SK-N-SH (cell line): Measurements from ENCODE around the gene FCN3. TPM values are rescaled to one million over a fixed set of nuclear protein-coding genes. Genes with fewer than 3 reads are reported as not detected.

ENCODE experiments used
- CTCF ChIA-PET: fragments of 300-600, 350-600 bp; formaldehyde crosslinking; extraction: SDS; loops from one replicate; lab custom pipeline; 2021; lab: Yijun Ruan, JAX
- POLR2A ChIA-PET: fragments of 350-600 bp; sonication (Branson Sonifier 250); formaldehyde crosslinking; extraction: SDS; loops from one replicate; lab custom pipeline; 2020; ENCODE audit warnings: antibody characterized with exemption, inconsistent platforms; lab: Yijun Ruan, JAX
- DNase-seq: peaks from one replicate; pipeline ENCODE4 v3.0.0; 2012
- H2AFZ ChIP-seq: fragments of 200-600 bp; sonication (generic); 2 replicates; pipeline ENCODE4 v1.8.1; 2016; ENCODE audit warnings: antibody characterized with exemption, mild to moderate bottlenecking, low read depth
- H3F3A ChIP-seq: fragments of 200-600 bp; sonication (generic); replicated peaks from 2 replicates; pipeline ENCODE3; 2016; ENCODE audit warnings: antibody characterized with exemption, mild to moderate bottlenecking; ENCODE audit not compliant: insufficient read depth
- H3K27ac ChIP-seq, 2 experiments: fragments of 200-500 bp in 1 of 2; fragments of 200-600 bp in 1 of 2; sonication (Bioruptor generic) in 1 of 2; sonication (generic), shearing (Covaris generic) in 1 of 2; 2 replicates each; pipeline versions ENCODE4 v1.5.1 to v1.6.1; 2014 to 2016; ENCODE audit warnings: low read depth in 2 of 2, inconsistent platforms in 1 of 2, low read length in 1 of 2, mild to moderate bottlenecking in 1 of 2, mixed read lengths in 1 of 2
- H3K27me3 ChIP-seq: fragments of 200-600 bp; sonication (generic), shearing (Covaris generic); 2 replicates; pipeline ENCODE4 v1.6.1; 2016; ENCODE audit warnings: mixed run types; ENCODE audit not compliant: insufficient read depth
- H3K36me3 ChIP-seq, 2 experiments: fragments of 200-500 bp in 1 of 2; fragments of 200-600 bp in 1 of 2; sonication (Bioruptor generic) in 1 of 2; sonication (generic) in 1 of 2; replicated peaks in 1 of 2; 2 replicates each; pipeline versions ENCODE3 to v1.5.1; 2014 to 2016; ENCODE audit warnings: low read length in 1 of 2, mild to moderate bottlenecking in 1 of 2; ENCODE audit not compliant: insufficient read depth in 2 of 2, control insufficient read depth in 1 of 2
- H3K4me1 ChIP-seq, 2 experiments: fragments of 200-500 bp in 1 of 2; fragments of 200-600 bp in 1 of 2; sonication (Bioruptor generic) in 1 of 2; sonication (generic), shearing (Covaris generic) in 1 of 2; 2 replicates each; pipeline versions ENCODE4 v1.5.1 to v1.6.1; 2014 to 2016; ENCODE audit warnings: low read depth in 1 of 2, low read length in 1 of 2, mixed run types in 1 of 2; ENCODE audit not compliant: insufficient read depth in 2 of 2, control insufficient read depth in 1 of 2
- H3K4me2 ChIP-seq: fragments of 200-600 bp; sonication (generic), shearing (Covaris generic); 2 replicates; pipeline ENCODE4 v1.6.1; 2017; ENCODE audit warnings: mixed run types
- H3K4me3 ChIP-seq, 2 experiments: fragments of 200-500 bp in 1 of 2; fragments of 200-600 bp in 1 of 2; sonication (Bioruptor generic) in 1 of 2; sonication (generic), shearing (Covaris generic) in 1 of 2; 2 replicates each; pipeline versions ENCODE4 v1.5.1 to v1.8.1; 2014 to 2016; ENCODE audit warnings: low read depth in 2 of 2, inconsistent platforms in 1 of 2, low read length in 1 of 2, mild to moderate bottlenecking in 1 of 2, mixed read lengths in 1 of 2, moderate library complexity in 1 of 2
- H3K79me2 ChIP-seq: fragments of 200-600 bp; sonication (generic); 2 replicates; pipeline ENCODE4 v1.8.1; 2017; ENCODE audit warnings: mild to moderate bottlenecking; ENCODE audit not compliant: insufficient read depth
- H3K9ac ChIP-seq: fragments of 200-600 bp; sonication (generic); 2 replicates; pipeline ENCODE4 v1.6.1; 2017; ENCODE audit warnings: mixed run types
- H3K9me2 ChIP-seq: fragments of 200-600 bp; sonication (generic); 2 replicates; pipeline ENCODE4 v1.6.1; 2017; ENCODE audit warnings: mixed run types
- H3K9me3 ChIP-seq: fragments of 200-600 bp; sonication (generic); 2 replicates; pipeline ENCODE4 v1.6.1; 2017; ENCODE audit warnings: mixed run types, mild to moderate bottlenecking, moderate library complexity
- H4K20me1 ChIP-seq: fragments of 200-600 bp; sonication (generic); 2 replicates; pipeline ENCODE4 v1.6.1; 2017; ENCODE audit warnings: mild to moderate bottlenecking, mixed run types; ENCODE audit not compliant: insufficient read depth
- ELF1 ChIP-seq: IDR thresholded peaks from 2 replicates; pipeline ENCODE4 v1.4.0; 2012
- POLR2AphosphoS5 ChIP-seq: IDR thresholded peaks from 2 replicates; pipeline ENCODE4 v1.6.1; 2012; ENCODE audit warnings: low read depth, low read length
- SMC3 ChIP-seq: IDR thresholded peaks from 2 replicates; pipeline ENCODE4 v1.6.1; 2012; ENCODE audit warnings: low read depth, low read length, improper control_type of control experiment
- TAF1 ChIP-seq: IDR thresholded peaks from 2 replicates; pipeline ENCODE4 v1.6.1; 2012; ENCODE audit warnings: low read depth, mild to moderate bottlenecking, low read length, moderate library complexity, borderline replicate concordance
- TCF12 ChIP-seq: IDR thresholded peaks from 2 replicates; pipeline ENCODE4 v1.4.0; 2012
- WGBS: methylation state at CpG from one replicate; pipeline ENCODE4 v1.1.6; 2017; ENCODE audit warnings: low lambda C conversion rate; 5-methylcytosine and 5-hydroxymethylcytosine counted together
- polyA plus RNA-seq, 3 experiments: library from polyadenylated mRNA; depleted of rRNA; stranded (reverse); fragments of >200 nt; gene quantifications; 2 replicates each; pipeline ENCODE4 v1.2.3, GENCODE V29; 2012
- TF ChIP-seq, protein P1 (sequence below): IDR thresholded peaks from 2 replicates; pipeline ENCODE4 v1.4.0; 2012; ENCODE audit warnings: low read depth
- TF ChIP-seq, protein P2 (sequence below): fragments of 150-350 bp; IDR thresholded peaks from 2 replicates; pipeline ENCODE4 v1.6.1; 2017; ENCODE audit warnings: antibody characterized with exemption, low read length, low read depth, borderline replicate concordance
- TF ChIP-seq, protein P3 (sequence below): IDR thresholded peaks from 2 replicates; pipeline ENCODE4; 2012

Gene FCN3
- polyA plus RNA-seq, 1 of the 3 experiments (the other 2 are of a cell fraction) = not detected

DNA sequence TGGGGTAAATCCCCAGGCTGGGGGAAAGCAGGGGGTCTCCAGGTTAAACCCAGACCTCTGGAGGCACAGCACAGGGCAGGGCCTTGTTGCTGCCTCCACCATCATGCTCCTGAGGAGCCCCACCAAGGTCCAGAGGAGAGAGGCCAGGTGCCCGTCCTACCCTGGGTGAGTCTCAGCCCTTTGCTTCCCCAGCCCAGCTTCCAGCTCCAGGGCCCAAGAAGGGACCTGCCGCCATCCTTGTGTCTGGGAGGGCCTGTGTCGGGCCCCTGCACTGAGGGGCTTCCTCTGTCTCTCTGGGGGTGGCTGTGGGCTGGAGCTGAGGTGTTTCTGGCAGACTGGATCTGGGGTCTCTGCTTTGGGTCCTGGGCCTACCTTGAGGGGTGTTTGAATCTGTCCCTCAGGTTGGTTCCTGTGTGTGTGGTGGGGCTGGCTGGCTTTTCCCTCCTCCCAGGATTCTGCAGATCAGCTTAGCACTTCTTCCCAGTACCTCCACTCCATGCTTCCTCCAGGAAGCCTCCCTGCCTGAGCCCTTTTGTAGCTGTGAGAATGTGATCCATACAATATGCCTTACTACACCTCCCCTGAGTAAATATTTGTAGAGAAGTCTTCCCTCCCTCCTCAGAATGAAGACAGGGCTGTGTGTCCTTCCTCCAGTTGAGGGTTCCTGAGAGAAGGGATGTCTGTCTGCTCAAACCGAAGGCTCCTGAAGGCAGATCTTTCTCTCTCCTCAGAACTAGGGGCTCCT lies 24.0 kb upstream of the FCN3 start:
- Histone ChIP-seq H3K4me2 (no peak overlapping the region), H2AFZ (no peak overlapping the region), H3K36me3 (peaks cover 2 to 4% of the 10 kb centered on the region in 2 experiments), H3K9me3 (no peaks in the 10 kb centered on the region), H3F3A (peaks cover 15% of the 10 kb centered on the region), H3K4me1 (peaks cover 0 to 8% of the 10 kb centered on the region in 2 experiments; a peak in 1 of 4 replicates), H3K9me2 (no peaks in the 10 kb centered on the region), H3K9ac (no peak overlapping the region), H3K79me2 (peaks cover 1% of the 10 kb centered on the region; the same call in 1 of the 2 replicates), H3K27ac (no peak overlapping the region)
- CTCF ChIA-PET = interaction anchor here (1.4 to 20.0 kb wide), 5 partner anchors 13 to 271 kb away, joined by 4 to 731 read pairs (median 6); partner anchors contain the start of gene AHDC1
- DNase-seq = no peak
- WGBS = 87% methylated on average over 3 of the region's 4 CpGs
- TF ChIP-seq, protein P1, sequence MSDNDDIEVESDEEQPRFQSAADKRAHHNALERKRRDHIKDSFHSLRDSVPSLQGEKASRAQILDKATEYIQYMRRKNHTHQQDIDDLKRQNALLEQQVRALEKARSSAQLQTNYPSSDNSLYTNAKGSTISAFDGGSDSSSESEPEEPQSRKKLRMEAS = no peak
- TF ChIP-seq, protein P2, sequence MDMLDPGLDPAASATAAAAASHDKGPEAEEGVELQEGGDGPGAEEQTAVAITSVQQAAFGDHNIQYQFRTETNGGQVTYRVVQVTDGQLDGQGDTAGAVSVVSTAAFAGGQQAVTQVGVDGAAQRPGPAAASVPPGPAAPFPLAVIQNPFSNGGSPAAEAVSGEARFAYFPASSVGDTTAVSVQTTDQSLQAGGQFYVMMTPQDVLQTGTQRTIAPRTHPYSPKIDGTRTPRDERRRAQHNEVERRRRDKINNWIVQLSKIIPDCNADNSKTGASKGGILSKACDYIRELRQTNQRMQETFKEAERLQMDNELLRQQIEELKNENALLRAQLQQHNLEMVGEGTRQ = no peak
- TF ChIP-seq, all 33 proteins: peak for 0
- no peaks in the 10 kb centered on the region for H4K20me1 ChIP-seq
- no peak overlapping the region for H3K4me3 ChIP-seq
- POLR2A ChIA-PET = no interaction called here
- H3K27me3 ChIP-seq = no peaks in the 10 kb centered on the region

DNA sequence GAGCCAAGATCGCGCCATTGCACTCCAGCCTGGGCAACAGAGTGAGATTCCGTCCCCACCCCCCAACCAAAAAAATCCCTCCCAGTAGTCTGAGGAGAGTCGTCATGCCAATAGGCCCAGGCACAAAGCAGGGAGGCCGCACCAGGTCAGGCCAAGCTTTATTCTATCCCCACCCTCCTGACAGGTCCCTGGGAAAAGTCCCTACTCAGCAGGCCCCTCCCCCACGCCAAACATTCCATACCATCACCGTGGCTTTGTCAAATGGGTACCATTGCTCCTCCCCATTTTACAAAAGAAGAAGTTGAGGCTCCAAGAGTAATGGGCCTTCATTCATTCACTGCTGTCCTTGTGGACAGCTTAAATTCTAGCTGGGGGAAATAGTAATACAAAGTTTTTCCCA lies 23.1 kb upstream of the FCN3 start:
- no peaks in the 10 kb centered on the region for H3K27me3 ChIP-seq
- ChIA-PET POLR2A (no interaction called here), CTCF (interaction anchor here (0.7 to 20.0 kb wide), 7 partner anchors 11 to 353 kb away, joined by 3 to 731 read pairs (median 4); partner anchors contain the start of gene AHDC1)
- no peak overlapping the region for H2AFZ ChIP-seq
- H3K4me3 ChIP-seq = no peak overlapping the region
- no peak overlapping the region for H3K9ac ChIP-seq
- H3K4me2 ChIP-seq = no peak overlapping the region
- H3K36me3 ChIP-seq = peaks cover 0 to 4% of the 10 kb centered on the region in 2 experiments
- no peak overlapping the region for H3K27ac ChIP-seq
- WGBS = 79% methylated on average over 3 of the region's 7 CpGs
- H3K9me3 ChIP-seq = no peaks in the 10 kb centered on the region
- TF ChIP-seq, protein P1 = no peak
- TF ChIP-seq, protein P3, sequence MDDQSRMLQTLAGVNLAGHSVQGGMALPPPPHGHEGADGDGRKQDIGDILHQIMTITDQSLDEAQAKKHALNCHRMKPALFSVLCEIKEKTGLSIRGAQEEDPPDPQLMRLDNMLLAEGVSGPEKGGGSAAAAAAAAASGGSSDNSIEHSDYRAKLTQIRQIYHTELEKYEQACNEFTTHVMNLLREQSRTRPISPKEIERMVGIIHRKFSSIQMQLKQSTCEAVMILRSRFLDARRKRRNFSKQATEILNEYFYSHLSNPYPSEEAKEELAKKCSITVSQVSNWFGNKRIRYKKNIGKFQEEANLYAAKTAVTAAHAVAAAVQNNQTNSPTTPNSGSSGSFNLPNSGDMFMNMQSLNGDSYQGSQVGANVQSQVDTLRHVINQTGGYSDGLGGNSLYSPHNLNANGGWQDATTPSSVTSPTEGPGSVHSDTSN = no peak
- TF ChIP-seq ELF1 (no peak), POLR2AphosphoS5 (no peak), SMC3 (no peak), TCF12 (no peak), TAF1 (no peak)
- no peaks in the 10 kb centered on the region for H3K9me2 ChIP-seq
- peaks cover 15% of the 10 kb centered on the region for H3F3A ChIP-seq
- peaks cover 10% of the 10 kb centered on the region; the same call in 1 of the 2 replicates for H3K79me2 ChIP-seq
- H3K4me1 ChIP-seq = peaks cover 0 to 16% of the 10 kb centered on the region in 2 experiments; a peak in 1 of 4 replicates
- no peak for DNase-seq
- no peaks in the 10 kb centered on the region for H4K20me1 ChIP-seq
